CD4-positive, CD25-positive, alpha-beta regulatory T cell (primary cell): ENCODE data around the gene CKAP4. TPM values are rescaled to one million over a fixed set of nuclear protein-coding genes. Genes with fewer than 3 reads are reported as not detected.

ENCODE experiments used
- ATAC-seq, 2 donors: fragments of 150-1000 bp; cut with Tn5 transposase; one replicate each; pipeline ENCODE4 v1.10.0; 2021; ENCODE audit warnings: low read depth in 2 of 2, moderate number of reproducible peaks in 2 of 2, moderate library complexity in 1 of 2
- DNase-seq, 3 donors: peaks; one replicate each; pipeline versions ENCODE4 v3.0.0 to v3.0.0-alpha.2; 2012 to 2022; ENCODE audit warnings: mixed read lengths in 1 of 3
- H3K27ac ChIP-seq: one replicate; pipeline ENCODE4 v1.7.0; 2013; ENCODE audit warnings: mild to moderate bottlenecking, low read length; ENCODE audit not compliant: insufficient read depth, poor library complexity, severe bottlenecking
- H3K27me3 ChIP-seq: one replicate; pipeline ENCODE4 v1.7.0; 2013; ENCODE audit warnings: low read length; ENCODE audit not compliant: control insufficient read depth, insufficient read depth
- H3K36me3 ChIP-seq: one replicate; pipeline ENCODE4 v1.7.0; 2013; ENCODE audit warnings: mild to moderate bottlenecking, low read length, moderate library complexity; ENCODE audit not compliant: control insufficient read depth, insufficient read depth
- H3K4me1 ChIP-seq: 2 replicates; pipeline ENCODE4 v1.7.0; 2013; ENCODE audit warnings: mild to moderate bottlenecking, low read length; ENCODE audit not compliant: insufficient read depth, control insufficient read depth, poor library complexity, severe bottlenecking
- H3K4me3 ChIP-seq: one replicate; pipeline ENCODE4 v1.7.0; 2013; ENCODE audit warnings: low read depth, mild to moderate bottlenecking, low read length, moderate library complexity
- H3K9me3 ChIP-seq, 2 experiments: 1 replicate in 1 of 2; 2 replicates in 1 of 2; pipeline ENCODE4 v1.7.0; 2013; ENCODE audit warnings: low read length in 2 of 2, mild to moderate bottlenecking in 1 of 2, moderate library complexity in 1 of 2; ENCODE audit not compliant: control insufficient read depth in 2 of 2
- H3K27ac Mint-ChIP-seq, 3 donors: one replicate each; pipeline ENCODE4 v1.8.0; 2020 to 2022; ENCODE audit warnings: mild to moderate bottlenecking in 3 of 3, mixed read lengths in 3 of 3, moderate library complexity in 2 of 3
- H3K27me3 Mint-ChIP-seq: one replicate; pipeline ENCODE4 v1.8.0; 2022; ENCODE audit warnings: mild to moderate bottlenecking, mixed read lengths
- H3K36me3 Mint-ChIP-seq: one replicate; pipeline ENCODE4 v1.8.0; 2020; ENCODE audit warnings: mixed read lengths
- H3K4me1 Mint-ChIP-seq, 4 donors: one replicate each; pipeline ENCODE4 v1.8.0; 2020 to 2022; ENCODE audit warnings: mixed read lengths in 4 of 4, mild to moderate bottlenecking in 1 of 4
- H3K4me3 Mint-ChIP-seq, 4 donors: one replicate each; pipeline ENCODE4 v1.8.0; 2020 to 2022; ENCODE audit warnings: mild to moderate bottlenecking in 4 of 4, mixed read lengths in 4 of 4, moderate library complexity in 3 of 4
- H3K9me3 Mint-ChIP-seq, 7 donors: one replicate each; pipeline ENCODE4 v1.8.0; 2020 to 2022; ENCODE audit warnings: mixed read lengths in 7 of 7, mild to moderate bottlenecking in 3 of 7, moderate library complexity in 2 of 7
- polyA plus RNA-seq, 4 donors: library from polyadenylated mRNA; unstranded; fragments of 300-500 nt; fragmentation: Illumina TruSeq; gene quantifications; one replicate each; pipeline ENCODE4 v1.2.3, GENCODE V29; 2021
- total RNA-seq: library from RNA; stranded (reverse); gene quantifications from one replicate; pipeline ENCODE4 v1.2.3, GENCODE V29; 2022

Gene CKAP4
- total and polyA plus RNA-seq, 5 donors from 2014 or later, result 3.4 to 6.0 (median 4.3) TPM

DNA sequence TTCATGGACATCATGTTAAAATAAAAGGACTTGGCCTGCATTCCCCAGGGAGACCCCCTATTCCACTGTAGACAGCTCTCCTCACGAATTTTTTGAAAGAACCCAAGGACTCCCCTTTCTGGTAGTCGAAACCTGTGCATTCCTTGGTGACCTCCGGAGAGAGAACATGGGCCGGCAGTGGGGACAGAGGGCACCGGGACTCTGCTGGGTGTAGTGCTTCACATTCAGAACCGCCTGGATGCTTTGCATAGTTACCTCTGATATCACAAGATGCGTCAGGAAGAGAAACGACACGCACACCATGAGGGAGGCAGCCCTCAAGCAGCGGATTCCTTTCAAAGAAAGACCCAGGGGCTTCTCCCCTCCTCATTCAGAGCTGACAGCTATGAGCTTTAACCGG, 9.7 kb downstream of the CKAP4 start:
- H3K27ac ChIP-seq, result no peak overlapping the region
- H3K4me3 ChIP-seq, result no peak overlapping the region
- H3K36me3 Mint-ChIP-seq, result peaks cover 11% of the 10 kb centered on the region
- no peak for ATAC-seq
- no peaks in the 10 kb centered on the region for H3K36me3 ChIP-seq
- no peaks in the 10 kb centered on the region for H3K4me1 ChIP-seq
- H3K27ac Mint-ChIP-seq, result no peak overlapping the region
- DNase-seq, result no peak
- peaks cover 0 to 1% (median 0%) of the 10 kb centered on the region in 7 donors for H3K9me3 Mint-ChIP-seq
- no peak overlapping the region for H3K4me3 Mint-ChIP-seq
- H3K9me3 ChIP-seq, result no peaks in the 10 kb centered on the region
- H3K27me3 Mint-ChIP-seq, result peaks cover 5% of the 10 kb centered on the region
- H3K27me3 ChIP-seq, result no peaks in the 10 kb centered on the region
- H3K4me1 Mint-ChIP-seq, result peaks cover 0 to 6% (median under 1%) of the 10 kb centered on the region in 4 donors

DNA sequence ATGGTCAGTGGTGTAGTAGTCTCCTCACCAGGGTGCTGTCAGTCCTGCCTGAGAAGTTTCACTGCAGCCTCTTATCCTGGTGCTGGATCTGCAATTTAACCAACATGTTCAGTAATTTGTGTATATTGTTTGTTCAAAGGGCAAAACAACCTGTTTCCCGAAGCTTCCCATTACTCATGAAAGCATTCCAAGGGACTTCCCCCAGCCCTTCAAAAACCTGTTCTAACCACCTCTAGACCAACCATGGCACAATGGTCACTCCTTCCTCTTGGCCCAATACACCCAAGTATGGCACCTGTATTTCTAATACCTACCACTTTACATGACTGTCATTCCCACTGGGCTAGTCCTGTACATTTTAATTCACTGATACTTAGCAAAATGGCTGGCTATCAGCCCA, 12.1 kb downstream of the CKAP4 start:
- no peak overlapping the region for H3K4me3 Mint-ChIP-seq
- Histone ChIP-seq H3K4me3 (no peak overlapping the region), H3K27ac (no peak overlapping the region), H3K27me3 (no peaks in the 10 kb centered on the region), H3K4me1 (no peaks in the 10 kb centered on the region), H3K9me3 (no peaks in the 10 kb centered on the region), H3K36me3 (no peaks in the 10 kb centered on the region)
- no peak overlapping the region for H3K27ac Mint-ChIP-seq
- peaks cover 9% of the 10 kb centered on the region for H3K27me3 Mint-ChIP-seq
- H3K36me3 Mint-ChIP-seq, result peaks cover 11% of the 10 kb centered on the region
- no peak for ATAC-seq
- H3K9me3 Mint-ChIP-seq, result peaks cover 0 to 1% (median 0%) of the 10 kb centered on the region in 7 donors
- peaks cover 0 to 6% (median 1%) of the 10 kb centered on the region in 4 donors for H3K4me1 Mint-ChIP-seq
- DNase-seq, result no peak

DNA sequence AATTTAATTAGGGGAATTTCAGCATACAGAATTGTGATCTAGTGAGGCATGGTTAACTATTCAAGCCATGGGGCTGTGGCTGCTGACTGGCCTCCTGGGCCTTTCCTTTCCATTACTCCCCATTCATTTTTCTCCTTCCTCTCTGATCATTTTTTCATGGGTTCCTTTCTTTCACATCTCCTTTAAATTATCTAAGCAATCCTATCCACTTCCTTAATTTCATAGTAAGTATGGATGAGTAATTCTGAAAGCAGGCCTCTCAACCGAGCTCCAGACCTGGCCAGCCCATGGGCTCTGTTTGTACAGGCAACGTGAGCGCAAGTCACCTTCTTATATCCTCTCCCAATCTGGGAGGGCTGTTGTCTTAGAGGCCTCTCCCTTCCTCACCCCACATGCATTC, 13.4 kb downstream of the CKAP4 start:
- Histone ChIP-seq H3K36me3 (no peaks in the 10 kb centered on the region), H3K9me3 (no peaks in the 10 kb centered on the region), H3K27ac (no peak overlapping the region), H3K4me1 (no peaks in the 10 kb centered on the region), H3K4me3 (no peak overlapping the region), H3K27me3 (no peaks in the 10 kb centered on the region)
- no peak for DNase-seq
- no peak for ATAC-seq
- Mint-ChIP-seq H3K36me3 (peaks cover 6% of the 10 kb centered on the region), H3K4me3 (no peak overlapping the region), H3K27ac (no peak overlapping the region), H3K9me3 (peaks cover 0 to 1% (median 0%) of the 10 kb centered on the region in 7 donors), H3K4me1 (peaks cover 0 to 6% (median 2%) of the 10 kb centered on the region in 4 donors), H3K27me3 (peaks cover 11% of the 10 kb centered on the region)

DNA sequence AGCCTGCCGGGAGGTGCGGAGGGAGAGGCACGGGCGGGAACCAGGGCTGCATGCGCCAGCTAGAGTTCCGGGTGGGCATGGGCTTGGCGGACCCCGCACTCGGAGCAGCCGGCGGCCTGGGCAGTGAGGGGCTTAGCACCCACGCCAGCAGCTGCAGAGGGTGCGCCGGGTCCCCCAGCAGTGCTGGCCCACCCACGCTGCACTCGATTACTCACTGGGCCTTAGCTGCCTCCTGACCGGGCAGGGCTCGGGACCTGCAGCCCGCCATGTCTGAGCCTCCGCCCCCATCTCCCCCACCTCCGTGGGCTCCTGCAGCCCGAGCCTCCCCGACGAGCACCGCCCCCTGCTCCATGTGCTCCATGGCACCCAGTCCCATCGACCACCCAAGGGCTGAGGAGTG, 14.8 kb downstream of the CKAP4 start:
- no peaks in the 10 kb centered on the region for H3K9me3 ChIP-seq
- Mint-ChIP-seq H3K36me3 (peaks cover 1% of the 10 kb centered on the region), H3K27ac (no peak overlapping the region), H3K9me3 (peaks cover 0 to 1% (median 0%) of the 10 kb centered on the region in 7 donors), H3K4me3 (no peak overlapping the region), H3K4me1 (peaks cover 0 to 9% (median 6%) of the 10 kb centered on the region in 4 donors), H3K27me3 (peaks cover 11% of the 10 kb centered on the region)
- DNase-seq, result no peak
- H3K27me3 ChIP-seq, result no peaks in the 10 kb centered on the region
- H3K4me1 ChIP-seq, result peaks cover 4% of the 10 kb centered on the region
- H3K4me3 ChIP-seq, result no peak overlapping the region
- ATAC-seq, result no peak
- no peaks in the 10 kb centered on the region for H3K36me3 ChIP-seq
- H3K27ac ChIP-seq, result no peak overlapping the region

DNA sequence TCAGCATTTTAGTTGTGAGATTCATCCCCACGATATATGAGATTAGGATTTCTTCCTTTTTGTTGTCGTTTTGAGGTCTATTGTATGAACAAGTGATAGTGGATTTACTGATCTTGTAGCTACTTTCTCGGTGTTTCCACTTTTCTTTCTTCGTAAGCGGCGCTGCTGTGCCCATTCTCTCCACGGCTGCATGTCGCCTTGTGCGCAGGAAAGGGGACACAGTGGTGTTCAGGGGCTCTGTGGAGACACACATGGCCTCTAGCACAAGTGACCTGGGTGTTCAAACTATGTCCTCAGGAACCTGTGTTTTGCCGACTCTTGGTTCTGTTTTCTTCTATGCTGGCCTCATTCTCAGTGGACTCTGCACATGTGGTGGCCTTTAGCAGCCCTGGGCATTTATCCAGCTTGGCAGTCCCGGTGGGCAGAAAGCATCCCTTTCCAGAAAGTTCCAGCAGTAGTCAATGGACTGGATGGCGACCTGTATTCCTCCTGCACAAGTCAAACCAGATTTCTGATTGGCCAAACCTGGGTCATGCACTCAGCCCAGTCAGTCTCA, 18.7 kb downstream of the CKAP4 start:
- peaks cover 6 to 27% (median 19%) of the 10 kb centered on the region in 4 donors for H3K4me1 Mint-ChIP-seq
- no peaks in the 10 kb centered on the region for H3K9me3 ChIP-seq
- H3K36me3 Mint-ChIP-seq, result no peaks in the 10 kb centered on the region
- no peak overlapping the region for H3K4me3 Mint-ChIP-seq
- no peak overlapping the region for H3K27ac ChIP-seq
- H3K27ac Mint-ChIP-seq, result peak overlapping the region in 2 of 3 donors; percentile 5 to 73
- ATAC-seq (no peak), DNase-seq (no peak)
- peaks cover 17% of the 10 kb centered on the region for H3K4me1 ChIP-seq
- H3K27me3 Mint-ChIP-seq, result peaks cover 12% of the 10 kb centered on the region
- no peaks in the 10 kb centered on the region for H3K27me3 ChIP-seq
- H3K36me3 ChIP-seq, result no peaks in the 10 kb centered on the region
- H3K9me3 Mint-ChIP-seq, result no peaks in the 10 kb centered on the region
- H3K4me3 ChIP-seq, result no peak overlapping the region

DNA sequence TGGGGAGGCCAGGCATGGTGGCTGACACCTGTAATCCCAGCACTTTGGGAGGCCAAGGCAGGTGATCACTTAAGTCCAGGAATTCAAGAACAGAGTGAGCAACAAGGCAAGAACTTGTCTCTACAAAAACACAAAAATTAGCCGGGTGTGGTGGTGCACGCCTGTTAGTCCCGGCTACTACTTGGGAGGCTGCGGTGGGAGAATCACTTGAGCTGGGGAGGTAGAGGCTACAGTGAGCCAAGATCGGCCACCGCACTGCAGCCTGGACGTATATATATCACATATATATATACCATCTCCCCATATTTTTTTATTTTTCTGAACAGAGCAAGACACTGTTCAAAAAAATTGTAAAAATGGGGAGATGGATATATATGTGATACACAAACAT, 19.5 kb downstream of the CKAP4 start:
- H3K27ac ChIP-seq, result peak overlapping the region; percentile 81
- no peak overlapping the region for H3K4me3 ChIP-seq
- ATAC-seq (no peak), DNase-seq (no peak)
- Mint-ChIP-seq H3K4me3 (peak overlapping the region in 1 of 4 donors; percentile 47), H3K9me3 (no peaks in the 10 kb centered on the region), H3K27me3 (peaks cover 12% of the 10 kb centered on the region), H3K4me1 (peaks cover 6 to 31% (median 21%) of the 10 kb centered on the region in 4 donors), H3K36me3 (no peaks in the 10 kb centered on the region), H3K27ac (peak overlapping the region; percentile 62 to 95 (median 74))
- no peaks in the 10 kb centered on the region for H3K36me3 ChIP-seq
- H3K4me1 ChIP-seq, result peaks cover 17% of the 10 kb centered on the region
- no peaks in the 10 kb centered on the region for H3K27me3 ChIP-seq
- H3K9me3 ChIP-seq, result no peaks in the 10 kb centered on the region

DNA sequence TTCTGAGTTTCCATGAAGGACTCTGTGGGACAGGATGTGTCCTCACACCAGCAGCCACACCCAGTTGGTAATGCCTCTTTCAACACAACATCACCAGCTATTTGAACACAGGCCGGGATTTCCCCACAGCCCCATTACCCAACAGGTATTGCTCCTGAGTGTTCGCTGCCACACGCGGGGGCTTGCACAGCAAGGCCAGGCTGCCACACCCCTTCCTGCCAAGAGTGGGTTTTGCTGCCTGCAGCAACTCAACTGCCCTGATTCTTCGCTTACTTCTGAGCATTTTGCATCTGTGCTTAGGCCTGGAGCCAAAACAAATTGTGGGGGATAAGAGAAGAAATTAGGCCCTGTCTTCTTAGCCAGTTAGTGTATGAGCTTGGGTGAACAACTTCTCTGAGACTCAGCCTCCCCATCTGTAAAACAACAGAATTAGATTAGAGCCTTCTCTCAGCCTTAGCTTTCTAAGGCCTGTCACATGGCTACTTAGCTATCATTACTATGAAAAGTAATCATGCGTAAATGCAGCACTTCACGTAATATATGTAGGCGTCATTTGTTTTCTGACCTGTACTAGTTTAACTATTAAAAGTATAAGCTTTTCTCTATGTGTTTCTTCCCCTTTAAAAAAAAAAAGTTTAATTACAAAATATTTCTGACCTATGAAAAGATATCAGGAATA, 20.0 kb downstream of the CKAP4 start:
- H3K36me3 ChIP-seq, result no peaks in the 10 kb centered on the region
- Mint-ChIP-seq H3K9me3 (no peaks in the 10 kb centered on the region), H3K36me3 (no peaks in the 10 kb centered on the region), H3K4me3 (peak overlapping the region; percentile 20 to 74 (median 60)), H3K27ac (peak overlapping the region; percentile 74 to 95 (median 92)), H3K27me3 (peaks cover 12% of the 10 kb centered on the region), H3K4me1 (peaks cover 6 to 31% (median 21%) of the 10 kb centered on the region in 4 donors)
- peak; percentile 77 to 79 for ATAC-seq
- no peaks in the 10 kb centered on the region for H3K9me3 ChIP-seq
- DNase-seq, result peak; percentile 44 to 88 (median 72)
- no peak overlapping the region for H3K4me3 ChIP-seq
- peaks cover 17% of the 10 kb centered on the region for H3K4me1 ChIP-seq
- H3K27ac ChIP-seq, result peak overlapping the region; percentile 81
- no peaks in the 10 kb centered on the region for H3K27me3 ChIP-seq
